Parathyroid adenoma (tissue), 2 donors: ENCODE measurements around the gene LTBP4.

Source experiments
- H2AFZ ChIP-seq: fragments of 300-600 bp; sonication (generic); one replicate; pipeline ENCODE4 v1.7.0; 2017; ENCODE audit warnings: antibody characterized with exemption, mild to moderate bottlenecking
- H3K27ac ChIP-seq: fragments of 300-600 bp; sonication (generic); one replicate; pipeline ENCODE4 v1.7.0; 2017
- H3K27me3 ChIP-seq: fragments of 300-600 bp; sonication (generic); one replicate; pipeline ENCODE4 v1.7.0; 2017; ENCODE audit warnings: low read length; ENCODE audit not compliant: control insufficient read depth, insufficient read depth
- H3K36me3 ChIP-seq: fragments of 300-600 bp; sonication (generic); one replicate; pipeline ENCODE4 v1.7.0; 2017; ENCODE audit warnings: low read length; ENCODE audit not compliant: control insufficient read depth, insufficient read depth
- H3K4me1 ChIP-seq: fragments of 300-600 bp; sonication (generic); one replicate; pipeline ENCODE4 v1.7.0; 2017; ENCODE audit warnings: control low read depth
- H3K4me2 ChIP-seq: fragments of 300-600 bp; sonication (generic); one replicate; pipeline ENCODE4 v1.7.0; 2017; ENCODE audit warnings: low read length
- H3K4me3 ChIP-seq: fragments of 300-600 bp; sonication (generic); one replicate; pipeline ENCODE4 v1.7.0; 2017; ENCODE audit warnings: low read depth, low read length
- H3K79me2 ChIP-seq: fragments of 300-600 bp; sonication (generic); one replicate; pipeline ENCODE4 v1.7.0; 2017; ENCODE audit warnings: control low read depth
- H3K9ac ChIP-seq: fragments of 300-600 bp; sonication (generic); one replicate; pipeline ENCODE4 v1.7.0; 2017; ENCODE audit warnings: mild to moderate bottlenecking
- H3K9me3 ChIP-seq: fragments of 300-600 bp; sonication (generic); one replicate; pipeline ENCODE4 v1.7.0; 2017; ENCODE audit warnings: low read length; ENCODE audit not compliant: control insufficient read depth
- CTCF ChIP-seq: fragments of 300-600 bp; sonication (generic); IDR thresholded peaks from one replicate; pipeline ENCODE4 v1.7.0; 2017; ENCODE audit warnings: antibody characterized with exemption, mild to moderate bottlenecking
- donor health status: primary hyperparathyroidism.

LTBP4 gene

GRCh38 chr19:40613690-40614621, 12.8 kb downstream of the LTBP4 start:
- no peaks in the 10 kb centered on the region for H3K79me2 ChIP-seq
- H3K36me3 ChIP-seq: no peaks in the 10 kb centered on the region
- no peaks in the 10 kb centered on the region for H3K27me3 ChIP-seq
- H3K9ac ChIP-seq: no peak overlapping the region
- peak overlapping the region; percentile 72 for H2AFZ ChIP-seq
- peak overlapping the region; percentile 60 for H3K4me3 ChIP-seq
- TF ChIP-seq CTCF: no peak
- peaks cover 7% of the 10 kb centered on the region for H3K4me1 ChIP-seq
- H3K27ac ChIP-seq: no peak overlapping the region
- peak overlapping the region; percentile 74 for H3K4me2 ChIP-seq
- no peaks in the 10 kb centered on the region for H3K9me3 ChIP-seq

DNA sequence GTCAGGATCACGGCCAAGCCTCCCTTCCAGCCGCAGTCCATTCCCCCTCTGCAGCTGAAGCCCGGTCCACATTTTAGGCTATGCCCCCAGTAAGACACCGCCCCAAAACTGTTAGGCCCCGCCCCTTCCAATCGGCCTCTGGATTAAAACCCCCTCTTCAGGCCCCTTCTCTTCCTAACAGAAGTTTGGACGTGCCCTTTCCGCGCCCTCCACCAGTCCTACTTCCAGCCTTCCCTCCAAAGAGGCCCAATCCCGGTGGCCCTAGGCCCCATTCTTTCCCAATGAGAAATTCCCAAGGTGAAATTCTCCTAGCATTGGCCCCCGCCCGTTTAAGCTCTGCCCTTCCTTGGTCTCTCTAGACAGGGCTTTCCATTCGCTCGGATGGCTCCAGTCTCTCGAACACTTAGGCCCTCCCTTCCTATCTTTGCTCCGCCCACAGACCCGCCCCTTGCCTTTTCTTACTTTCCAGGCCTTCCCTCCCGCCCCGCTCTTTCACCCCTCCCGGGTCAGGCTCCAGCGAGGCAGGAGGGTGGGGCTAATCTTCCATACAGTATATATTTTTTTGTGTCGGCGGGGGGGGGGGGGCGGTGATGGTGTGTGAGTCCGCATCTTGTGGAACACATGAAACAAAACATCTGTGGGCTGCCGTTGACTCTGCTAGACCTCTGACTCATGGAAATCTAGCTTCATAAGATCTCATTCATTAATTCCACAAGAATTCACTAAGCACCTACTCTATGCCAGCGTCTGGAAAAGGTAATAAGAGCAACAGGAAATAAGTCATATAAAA, 13.6 kb downstream of the LTBP4 start:
- H3K27ac ChIP-seq: no peak overlapping the region

GRCh38 chr19:40616178-40616577, 15.0 kb downstream of the LTBP4 start:
- no peak for TF ChIP-seq CTCF
- no peaks in the 10 kb centered on the region for H3K27me3 ChIP-seq
- no peaks in the 10 kb centered on the region for H3K36me3 ChIP-seq
- no peak overlapping the region for H3K4me2 ChIP-seq
- H3K27ac ChIP-seq: no peak overlapping the region
- H3K4me1 ChIP-seq: no peaks in the 10 kb centered on the region
- no peaks in the 10 kb centered on the region for H3K79me2 ChIP-seq
- no peak overlapping the region for H3K4me3 ChIP-seq
- no peaks in the 10 kb centered on the region for H3K9me3 ChIP-seq
- H2AFZ ChIP-seq: no peak overlapping the region
- no peak overlapping the region for H3K9ac ChIP-seq

More for the DNA sequence above, 13.6 kb downstream of the LTBP4 start:
- Histone ChIP-seq H3K4me2 (peak overlapping the region; percentile 74), H3K36me3 (no peaks in the 10 kb centered on the region), H3K4me1 (peaks cover 7% of the 10 kb centered on the region), H2AFZ (peak overlapping the region; percentile 72), H3K79me2 (no peaks in the 10 kb centered on the region), H3K27me3 (no peaks in the 10 kb centered on the region), H3K9me3 (no peaks in the 10 kb centered on the region), H3K9ac (no peak overlapping the region), H3K4me3 (peak overlapping the region; percentile 60)
- TF ChIP-seq CTCF: no peak

GRCh38 chr19:40616941-40617340, 15.8 kb downstream of the LTBP4 start:
- Histone ChIP-seq H3K9me3 (no peaks in the 10 kb centered on the region), H3K4me2 (no peak overlapping the region), H3K4me1 (no peaks in the 10 kb centered on the region), H3K27ac (no peak overlapping the region), H3K27me3 (no peaks in the 10 kb centered on the region), H3K79me2 (no peaks in the 10 kb centered on the region), H3K36me3 (no peaks in the 10 kb centered on the region), H3K4me3 (no peak overlapping the region), H3K9ac (no peak overlapping the region), H2AFZ (no peak overlapping the region)
- TF ChIP-seq CTCF: no peak
